ENCODE data around the gene TMC6.

TMC6 gene

DNA sequence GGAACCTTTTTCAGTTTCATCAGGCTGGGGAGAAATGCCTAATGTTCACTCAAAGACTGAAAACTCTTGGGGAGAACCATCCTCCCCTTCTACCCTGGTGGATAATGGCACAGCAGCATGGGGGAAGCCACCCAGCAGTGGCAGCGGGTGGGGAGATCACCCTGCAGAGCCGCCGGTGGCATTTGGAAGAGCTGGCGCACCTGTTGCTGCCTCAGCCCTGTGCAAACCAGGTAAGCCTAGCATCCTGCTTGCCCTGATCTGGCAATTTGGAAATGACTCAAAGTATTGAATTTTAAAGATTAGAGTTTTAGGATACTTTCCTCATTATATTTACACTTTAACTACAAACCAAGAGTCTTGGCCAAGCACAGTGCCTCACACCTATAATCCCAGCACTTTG, 63.8 kb downstream of the TMC6 start:
- no peak for DNase-seq

DNA sequence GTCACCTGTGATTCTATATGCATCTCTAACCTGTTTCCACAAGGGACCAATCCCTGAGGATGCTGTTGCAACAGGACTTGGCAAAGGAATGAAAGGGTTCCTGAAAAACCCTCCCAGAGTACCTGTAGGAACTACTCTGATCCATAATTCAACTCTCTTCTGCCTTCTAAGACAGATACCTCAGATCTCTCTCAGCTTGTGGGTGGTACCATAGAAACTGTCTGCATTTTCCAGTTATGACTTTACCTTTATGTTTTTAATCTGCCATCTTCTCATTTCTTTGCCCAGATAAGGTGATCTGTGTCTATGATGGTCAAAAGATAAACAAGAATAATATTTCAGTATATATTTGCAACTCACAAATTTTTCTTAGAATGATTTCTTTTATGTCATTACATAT, 65.1 kb downstream of the TMC6 start:
- no peak for DNase-seq

DNA sequence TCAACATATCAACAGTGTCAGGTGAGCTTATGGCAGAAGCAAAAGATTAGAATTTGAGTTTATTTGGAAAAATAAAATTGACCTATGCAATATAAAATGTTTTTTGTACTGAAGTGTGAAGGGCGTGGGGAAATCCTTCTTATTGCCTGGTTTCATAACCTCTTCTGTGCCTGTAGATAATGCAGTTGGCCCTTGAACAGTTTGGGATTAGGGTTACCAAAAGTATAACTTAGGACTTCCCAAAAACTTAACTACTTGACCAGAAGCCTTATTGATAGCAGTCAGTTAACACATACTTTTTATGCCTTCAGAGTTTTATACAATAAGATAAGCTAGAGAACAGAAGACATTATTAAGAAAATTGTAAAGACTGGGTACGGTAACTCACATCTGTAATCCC, 66.0 kb downstream of the TMC6 start:
- DNase-seq, result no peak
